ENCODE data around the gene GAD1.

Gene GAD1

DNA sequence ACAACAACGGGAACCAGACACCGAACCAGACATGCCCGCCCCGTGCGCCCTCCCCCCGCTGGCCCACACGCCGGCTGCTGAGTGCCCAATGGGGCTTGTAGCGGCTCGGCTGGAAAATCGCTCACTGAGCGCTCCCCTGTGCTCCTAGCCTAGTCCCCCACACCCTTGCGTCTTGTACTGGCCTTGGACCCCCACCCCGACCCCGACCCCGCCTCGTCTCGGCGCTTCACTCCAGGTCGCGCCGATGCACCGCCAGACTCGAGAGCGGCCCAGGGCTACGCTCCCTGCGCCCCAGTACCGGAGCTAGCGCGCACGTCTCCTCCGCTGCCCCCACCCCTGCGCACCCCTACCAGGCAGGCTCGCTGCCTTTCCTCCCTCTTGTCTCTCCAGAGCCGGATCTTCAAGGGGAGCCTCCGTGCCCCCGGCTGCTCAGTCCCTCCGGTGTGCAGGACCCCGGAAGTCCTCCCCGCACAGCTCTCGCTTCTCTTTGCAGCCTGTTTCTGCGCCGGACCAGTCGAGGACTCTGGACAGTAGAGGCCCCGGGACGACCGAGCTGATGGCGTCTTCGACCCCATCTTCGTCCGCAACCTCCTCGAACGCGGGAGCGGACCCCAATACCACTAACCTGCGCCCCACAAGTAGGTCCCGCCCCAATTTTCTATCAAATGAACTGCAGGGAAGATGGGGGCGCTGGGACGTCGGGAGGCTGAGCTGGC lies 1.5 kb downstream of the GAD1 start:
- DNase-seq = no peak

DNA sequence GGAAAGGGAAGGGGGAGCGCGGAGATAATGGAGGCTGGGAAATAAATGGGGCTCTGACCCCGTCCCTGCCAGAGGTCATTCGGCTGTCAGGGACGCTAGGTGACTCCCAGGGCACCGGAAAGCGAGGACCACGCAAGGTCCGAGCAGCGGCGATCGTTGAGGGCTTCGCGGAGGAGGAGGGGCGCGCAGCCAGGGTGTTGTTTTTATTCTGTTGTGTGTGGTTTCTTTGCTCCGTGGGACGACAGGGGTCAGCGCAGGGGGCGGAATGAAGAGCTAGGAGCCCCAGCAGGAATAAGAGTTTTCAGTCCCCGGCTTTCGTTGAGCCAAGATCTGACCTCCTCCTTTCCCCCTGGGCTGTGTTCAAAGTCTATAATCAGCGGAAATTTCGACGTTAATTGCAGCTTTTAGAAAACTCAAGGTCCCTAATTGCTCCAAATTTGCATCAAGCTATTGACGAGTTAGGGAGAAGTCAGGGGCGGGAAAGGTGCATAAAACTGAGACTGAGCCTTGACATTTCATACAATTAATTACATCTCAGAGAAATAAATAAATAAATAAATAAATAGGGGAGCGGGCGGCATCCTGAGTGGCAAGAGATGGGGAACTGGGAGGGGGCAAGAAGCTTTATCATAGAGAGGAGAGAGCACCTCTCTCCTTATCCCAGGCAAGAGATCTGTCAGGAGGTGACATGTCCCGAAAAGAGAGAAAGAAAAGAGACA lies 2.2 kb downstream of the GAD1 start:
- no peak for DNase-seq

DNA sequence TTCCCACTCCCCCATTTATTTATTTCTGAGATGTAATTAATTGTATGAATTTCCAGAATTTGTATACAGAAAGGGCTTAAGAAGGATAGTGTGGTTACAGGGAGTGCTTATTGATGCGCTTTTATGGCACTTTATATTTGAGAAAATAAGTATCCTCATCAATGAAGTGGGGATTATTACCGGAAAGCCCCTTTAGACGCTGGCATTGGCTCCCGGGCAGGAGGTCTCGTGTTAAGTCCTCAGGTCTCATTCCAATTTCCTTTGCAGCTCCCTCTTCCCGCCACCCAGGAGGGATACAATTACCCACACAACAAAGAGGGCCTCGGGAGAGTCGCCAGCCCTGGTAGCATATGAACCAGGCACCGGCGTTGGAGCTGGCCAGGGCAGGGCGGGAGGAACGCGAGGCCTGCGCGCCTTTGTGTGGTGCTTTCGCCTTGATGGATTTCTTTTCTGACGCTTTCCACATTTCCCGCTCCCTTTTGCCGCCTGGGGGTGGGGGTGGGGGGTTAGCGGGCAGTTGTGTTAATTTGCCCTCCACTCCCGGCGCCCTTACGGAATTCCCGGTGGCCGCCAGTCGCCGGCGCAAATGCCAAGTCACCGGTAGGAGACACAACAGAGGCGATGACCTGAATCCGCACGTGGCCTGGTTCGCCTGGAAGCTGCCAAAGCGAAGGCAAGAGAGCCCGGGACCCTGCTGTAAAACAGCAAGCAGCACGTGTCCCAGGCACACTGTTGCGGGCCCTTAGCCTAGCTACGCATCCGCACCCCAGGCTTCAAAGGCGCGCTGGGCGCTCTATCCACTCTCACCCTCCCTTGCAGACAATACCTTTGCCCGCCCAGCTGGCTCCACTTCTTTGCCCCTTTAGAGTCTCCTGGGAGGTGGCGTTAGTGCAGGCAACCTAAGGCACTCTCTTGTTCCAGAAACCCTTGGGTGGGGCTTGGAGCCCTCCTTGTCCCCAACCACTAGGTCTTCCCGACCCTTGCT lies 3.3 kb downstream of the GAD1 start:
- DNase-seq = no peak

DNA sequence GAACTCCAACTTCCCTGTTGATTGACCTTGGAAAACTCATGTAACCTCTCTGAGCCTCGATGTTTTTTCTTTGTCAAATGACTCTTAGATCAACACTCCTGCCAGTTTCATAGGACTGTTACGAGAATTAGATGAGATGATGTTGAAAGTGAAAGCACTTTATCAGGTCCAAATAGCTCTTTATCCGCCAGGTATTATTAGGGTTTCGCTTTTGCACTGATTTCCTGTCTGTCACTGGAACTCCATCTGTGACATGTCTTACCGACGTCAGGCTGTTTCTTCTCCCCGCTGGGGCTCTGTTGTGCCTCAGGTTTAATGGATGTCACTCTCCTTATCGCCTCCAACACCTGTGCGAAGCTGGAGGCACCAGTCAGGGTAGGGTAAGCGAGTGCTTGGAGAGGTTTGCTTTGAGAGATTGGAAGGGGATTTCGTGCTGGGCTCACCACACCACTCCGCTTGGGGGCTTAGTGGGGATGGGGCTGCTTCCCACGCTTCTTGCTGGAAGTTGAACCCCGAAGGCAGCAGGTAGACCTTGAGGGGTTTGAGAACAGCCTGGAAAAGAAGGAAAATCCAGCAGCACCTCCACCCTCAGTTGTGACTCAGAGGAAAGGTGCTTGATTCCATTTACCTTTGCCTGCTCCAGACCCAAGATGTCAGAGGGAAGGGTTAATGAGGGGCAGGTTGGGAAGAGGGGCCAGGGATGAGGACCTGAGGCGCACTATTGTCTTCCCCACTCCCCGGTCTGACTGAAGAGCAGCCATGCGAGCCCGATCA lies 4.3 kb downstream of the GAD1 start:
- peak; percentile 61 for DNase-seq

DNA sequence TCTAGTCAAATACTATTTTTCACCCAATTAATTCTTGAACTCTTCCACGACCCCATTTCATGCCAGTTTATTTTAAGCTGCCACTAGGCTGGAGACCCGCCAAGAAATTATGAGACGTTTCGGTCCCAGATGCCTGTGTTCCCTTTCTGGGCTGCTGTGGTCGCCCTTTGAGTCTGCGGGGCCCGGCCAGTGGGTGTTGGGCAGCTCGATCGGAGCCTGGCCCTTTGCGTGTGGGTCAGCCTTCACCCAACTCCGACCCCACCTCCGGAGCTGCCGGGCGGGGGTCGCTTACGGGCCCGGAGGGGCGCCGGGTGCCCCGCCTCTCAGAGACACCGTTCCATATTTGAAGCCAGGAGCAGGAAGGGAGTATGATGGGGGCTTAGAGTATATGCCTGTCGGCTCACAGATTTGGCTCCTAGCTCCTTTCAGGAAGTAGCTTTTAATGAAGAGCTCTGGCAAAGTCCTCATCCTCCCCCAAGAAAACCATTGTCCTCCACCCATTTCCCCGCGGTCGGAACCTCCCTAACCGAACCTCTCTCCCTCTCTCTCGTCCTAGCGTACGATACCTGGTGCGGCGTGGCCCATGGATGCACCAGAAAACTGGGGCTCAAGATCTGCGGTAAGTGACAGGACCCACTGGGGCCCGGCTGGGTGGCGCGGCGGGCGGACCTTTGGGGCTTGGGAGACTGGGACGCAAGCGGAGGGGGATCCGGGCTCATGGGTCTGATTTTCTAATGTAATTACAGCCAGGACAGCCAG lies 5.0 kb downstream of the GAD1 start:
- DNase-seq = no peak

DNA sequence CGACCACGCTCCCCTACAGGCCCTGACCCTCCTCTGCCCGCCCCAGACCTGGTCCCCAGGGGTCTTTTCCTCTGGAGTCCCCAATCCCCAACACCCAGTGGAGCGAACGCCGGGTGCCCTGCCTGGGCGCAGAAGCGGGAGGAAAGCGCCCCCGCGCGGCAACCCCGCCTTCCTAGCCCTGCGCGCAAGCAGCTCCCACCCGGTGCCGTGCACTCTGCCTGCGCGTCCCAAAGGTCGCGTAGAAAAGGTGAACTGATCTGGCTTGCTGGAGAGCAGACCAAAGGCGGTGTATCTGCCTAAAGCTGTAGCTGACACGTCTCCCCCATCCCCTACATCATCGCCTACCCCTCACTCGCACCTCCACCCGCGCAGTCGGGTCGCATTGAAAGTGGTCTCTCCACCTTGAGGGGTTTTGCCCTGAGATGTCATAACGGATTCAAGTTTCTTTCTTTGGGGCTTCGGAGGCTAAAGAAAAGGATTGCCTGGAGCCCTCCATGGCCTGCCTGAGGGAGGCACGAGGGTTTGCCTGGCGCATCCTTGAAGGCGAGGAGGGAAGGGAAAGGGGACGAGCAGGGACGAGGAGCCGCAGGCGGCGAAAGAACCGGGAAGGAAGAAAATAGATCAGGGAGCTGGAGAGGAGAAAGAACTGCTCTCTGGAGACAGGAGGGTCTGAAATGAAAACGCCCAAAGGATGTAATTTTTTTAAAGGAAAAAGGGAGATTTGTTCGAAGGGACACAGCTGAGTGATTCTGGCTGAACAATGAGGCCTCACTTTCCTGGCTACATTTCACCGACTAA lies 5.8 kb downstream of the GAD1 start:
- peak; percentile 47 for DNase-seq

DNA sequence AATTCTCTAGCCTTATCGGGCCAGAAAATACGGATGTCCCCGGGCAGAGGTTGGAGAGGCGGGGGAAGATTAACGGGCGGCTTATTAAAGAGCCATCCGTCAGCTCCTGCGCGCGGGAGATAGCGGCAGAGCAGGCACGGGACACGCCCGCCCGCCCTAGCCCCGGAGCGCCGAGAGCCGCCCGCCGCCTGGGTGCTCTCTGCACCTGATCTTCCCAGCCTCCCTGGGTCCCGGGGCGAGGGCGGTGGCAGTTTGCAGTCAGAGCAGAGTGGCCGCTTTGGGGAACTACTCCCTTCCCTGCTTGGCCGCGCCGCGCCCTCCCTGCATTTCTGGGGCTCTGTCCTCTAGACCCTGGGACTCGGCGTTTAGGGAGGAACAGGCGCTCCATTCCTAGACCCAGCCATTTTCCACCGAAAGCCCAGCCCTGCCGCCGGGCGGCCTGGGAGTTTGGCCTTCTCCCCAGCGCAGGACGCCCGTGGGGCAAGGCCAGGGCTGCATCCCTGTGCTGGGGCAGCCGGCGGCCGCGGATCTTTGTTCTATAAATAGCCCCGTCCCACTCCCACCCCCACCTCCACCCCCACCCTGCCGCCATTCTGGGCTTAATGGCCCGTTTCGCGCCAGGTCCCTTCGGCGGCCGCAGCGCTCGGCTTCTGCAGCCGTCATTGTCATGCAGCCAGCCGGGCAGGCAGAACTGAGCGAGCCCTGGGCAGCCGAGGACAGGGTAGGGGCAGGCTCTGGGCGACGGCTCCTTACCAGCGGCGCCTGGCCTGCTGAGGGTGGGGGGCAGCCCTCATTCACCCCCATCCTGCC lies 6.6 kb downstream of the GAD1 start:
- DNase-seq = no peak

DNA sequence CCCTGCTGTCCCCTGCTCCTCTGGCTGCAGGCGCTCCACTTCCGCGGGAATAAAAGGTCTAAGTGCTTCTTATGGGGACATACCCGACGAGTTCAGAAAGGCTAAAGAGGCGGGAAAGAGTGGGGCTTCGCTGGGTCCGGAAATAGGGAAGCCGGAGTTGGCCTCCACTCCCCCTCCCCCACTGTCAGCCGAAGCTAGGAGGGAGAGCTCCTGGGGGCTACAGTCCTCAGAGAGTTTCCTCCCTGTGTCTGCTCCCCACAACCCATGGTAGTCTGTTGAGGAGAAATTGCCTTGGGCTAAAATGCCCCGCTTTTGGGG lies 7.2 kb downstream of the GAD1 start:
- no peak for DNase-seq

DNA sequence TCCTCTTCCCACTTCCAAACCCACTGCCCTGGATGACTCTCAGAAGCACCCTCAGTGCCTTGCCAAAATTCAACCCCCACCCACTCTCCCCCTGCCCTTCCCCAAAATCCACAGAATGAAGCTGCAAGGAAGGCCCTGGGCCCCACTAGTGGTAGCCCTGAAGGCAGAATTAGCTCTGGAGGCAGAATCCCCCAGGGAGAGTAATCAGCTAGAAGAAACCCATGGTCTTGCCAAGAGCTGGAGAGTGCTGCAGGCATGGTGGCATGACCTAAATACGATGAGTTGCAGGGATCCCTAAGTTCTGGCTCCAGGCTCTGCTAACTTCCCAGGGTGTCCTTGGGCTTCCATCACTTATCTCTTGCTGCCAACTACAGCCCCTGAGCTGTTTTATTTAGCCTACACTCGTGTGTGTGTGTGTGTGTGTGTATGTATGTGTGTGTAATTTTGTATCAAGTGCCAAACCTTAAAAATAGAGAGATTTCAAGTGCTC lies 7.9 kb downstream of the GAD1 start:
- no peak for DNase-seq

DNA sequence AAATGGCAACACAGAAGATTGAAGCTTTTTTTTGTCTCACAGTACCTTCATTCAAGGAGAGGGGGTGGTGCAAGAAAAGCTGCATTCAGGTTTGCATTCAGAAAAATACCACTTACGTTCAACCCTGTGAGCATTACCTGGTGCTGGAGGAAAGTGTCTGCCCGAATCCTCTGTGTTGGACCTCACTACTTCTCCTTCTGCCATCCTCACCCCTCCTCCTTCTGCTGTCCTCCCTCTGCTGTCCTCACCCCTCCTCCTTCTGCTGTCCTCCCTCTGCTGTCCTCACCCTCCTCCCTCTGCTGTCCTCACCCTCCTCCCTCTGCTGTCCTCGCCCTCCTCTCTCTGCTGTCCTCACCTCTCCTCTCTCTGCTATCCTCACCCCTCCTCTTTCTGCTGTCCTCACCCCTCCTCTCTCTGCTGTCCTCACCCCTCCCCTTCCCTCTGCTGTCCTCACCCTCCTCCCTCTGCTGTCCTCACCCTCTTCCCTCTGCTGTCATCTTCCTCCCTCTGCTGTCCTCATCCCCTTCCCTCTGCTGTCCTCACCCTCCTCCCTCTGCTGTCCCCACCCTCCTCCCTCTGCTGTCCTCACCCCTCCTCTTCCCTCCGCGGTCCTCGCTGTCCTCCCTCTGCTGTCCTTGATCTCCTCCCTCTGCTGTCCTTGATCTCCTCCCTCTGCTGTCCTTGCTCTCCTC lies 11.3 kb downstream of the GAD1 start:
- no peak for DNase-seq

DNA sequence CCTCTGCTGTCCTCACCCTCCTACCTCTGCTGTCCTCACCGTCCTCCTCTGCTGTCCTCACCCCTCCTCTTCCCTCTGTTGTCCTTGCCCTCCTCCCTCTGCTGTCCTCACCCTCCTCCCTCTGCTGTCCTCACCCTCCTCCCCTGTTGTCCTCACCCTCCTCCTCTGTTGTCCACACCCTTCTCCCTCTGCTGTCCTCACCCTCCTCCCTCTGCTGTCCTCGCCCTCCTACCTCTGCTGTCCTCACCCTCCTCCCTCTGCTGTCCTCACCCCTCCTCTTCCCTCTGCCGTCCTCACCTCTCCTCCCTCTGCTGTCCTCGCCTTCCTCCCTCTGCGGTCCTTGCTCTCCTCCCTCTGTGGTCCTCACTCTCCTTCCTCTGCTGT lies 11.8 kb downstream of the GAD1 start:
- no peak for DNase-seq

DNA sequence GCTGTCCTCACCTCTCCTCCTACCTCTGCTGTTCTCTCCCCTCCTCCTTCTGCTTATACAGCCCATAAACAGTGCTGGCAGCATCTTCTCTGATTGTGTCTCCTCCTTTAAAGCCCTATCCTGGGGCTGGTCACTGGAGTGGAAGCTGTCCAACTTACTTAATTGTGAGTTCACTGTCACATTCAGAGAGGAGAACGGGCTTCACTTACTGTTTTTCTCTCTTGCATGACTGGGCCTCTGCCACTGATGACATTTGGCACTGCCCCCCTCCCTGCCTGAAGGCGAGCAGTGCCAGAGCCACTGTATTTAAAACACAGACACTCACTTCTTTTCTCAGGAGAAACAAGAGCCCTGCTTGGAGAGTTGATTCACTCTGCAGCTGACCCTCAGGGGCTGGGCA lies 12.3 kb downstream of the GAD1 start:
- DNase-seq = no peak

DNA sequence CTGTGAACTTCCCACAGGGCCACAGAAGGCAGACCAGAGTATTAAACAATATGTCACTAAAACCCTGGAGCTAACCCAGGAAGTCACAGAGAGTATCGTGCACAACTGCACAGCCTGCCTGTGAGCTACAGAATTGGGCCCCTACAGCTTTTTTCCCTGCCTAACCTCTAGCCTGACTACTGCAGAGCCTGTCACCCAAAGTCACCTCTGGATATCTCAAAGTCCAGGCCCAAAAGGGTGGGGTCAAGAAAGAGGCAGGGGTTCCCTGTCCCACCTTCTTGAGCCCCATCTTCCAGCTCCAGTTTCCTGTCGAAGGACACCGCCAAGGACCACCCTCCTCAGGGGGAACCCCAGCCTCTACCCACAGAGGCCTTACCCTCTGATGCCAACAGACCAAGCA lies 13.5 kb downstream of the GAD1 start:
- DNase-seq = no peak

DNA sequence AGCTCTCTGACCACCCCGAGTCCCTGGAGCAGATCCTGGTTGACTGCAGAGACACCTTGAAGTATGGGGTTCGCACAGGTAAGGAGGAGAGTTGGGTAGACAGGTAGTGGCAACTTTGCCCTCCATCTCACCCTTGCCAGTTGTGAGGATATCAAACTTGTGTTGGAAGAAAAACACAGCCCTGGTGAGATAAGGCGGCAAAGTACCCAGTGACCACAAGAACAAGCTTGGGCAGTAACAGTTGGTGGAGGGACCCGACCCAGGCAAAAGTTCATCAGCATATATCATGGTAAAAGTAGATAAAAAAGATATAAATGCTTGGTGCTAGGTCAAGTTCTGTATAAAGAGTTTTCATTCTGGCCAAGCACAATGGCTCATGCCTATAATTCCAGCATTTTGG lies 14.4 kb downstream of the GAD1 start:
- DNase-seq = no peak

DNA sequence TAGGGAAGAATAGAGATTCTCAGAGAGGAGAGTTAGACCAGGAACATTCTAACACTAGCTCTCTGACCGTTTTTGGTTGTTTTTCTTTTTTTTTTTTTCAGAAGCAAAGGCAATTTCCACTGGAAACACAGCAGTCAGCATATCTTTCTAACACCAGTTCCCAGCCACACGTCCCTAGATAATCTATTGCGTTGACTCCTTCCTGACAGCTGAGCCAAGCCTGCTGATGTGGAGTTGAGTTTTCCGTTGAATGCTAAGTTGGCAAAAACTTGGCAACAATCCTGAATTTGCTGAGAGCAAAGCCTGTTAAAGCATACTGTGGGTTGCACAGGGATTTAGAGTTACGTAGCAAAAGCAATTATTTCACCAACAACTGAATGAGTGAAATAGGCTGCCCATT lies 19.3 kb downstream of the GAD1 start:
- DNase-seq = no peak

DNA sequence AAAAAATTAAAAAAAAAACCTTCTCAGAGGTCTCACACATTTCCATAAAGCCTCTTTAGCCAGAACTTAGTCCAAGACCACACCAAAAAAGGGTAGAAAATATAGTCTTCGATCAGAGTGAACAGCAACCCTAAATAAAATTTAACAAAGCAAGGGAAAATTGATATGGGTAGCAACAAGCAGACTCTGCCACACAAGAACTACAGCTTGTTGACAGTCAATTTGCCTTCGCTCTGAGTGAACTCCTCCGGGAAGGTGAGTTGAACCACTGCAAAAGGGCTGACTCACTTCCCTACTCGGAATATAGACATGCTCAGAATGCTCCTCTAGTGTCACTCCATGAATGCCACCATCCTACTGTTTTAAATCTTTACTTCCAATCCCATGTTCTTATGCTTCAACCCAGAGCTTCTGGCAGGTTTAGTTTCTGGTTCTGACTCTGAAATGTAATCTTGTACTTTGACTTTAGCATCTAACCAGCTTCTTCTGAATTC lies 24.1 kb downstream of the GAD1 start:
- DNase-seq = no peak

DNA sequence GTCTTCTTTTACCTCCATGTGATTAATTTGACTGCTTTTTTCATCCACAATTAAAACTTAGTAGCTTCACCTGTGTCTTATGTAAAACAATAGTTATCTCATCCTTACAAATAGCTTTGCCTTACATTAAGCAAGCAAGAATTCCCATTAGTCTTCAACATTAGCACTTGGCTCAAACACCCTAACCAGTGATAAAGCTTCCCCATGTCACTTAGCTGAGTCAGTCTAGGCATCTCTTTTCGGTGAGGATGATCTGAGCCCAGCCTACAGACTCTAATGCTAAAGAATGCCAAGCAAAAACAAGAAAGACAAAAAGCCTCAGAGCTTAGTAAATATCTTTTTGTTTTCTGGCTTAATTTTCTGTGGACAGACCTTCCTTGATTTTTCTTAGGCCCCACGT lies 26.1 kb downstream of the GAD1 start:
- no peak for DNase-seq

DNA sequence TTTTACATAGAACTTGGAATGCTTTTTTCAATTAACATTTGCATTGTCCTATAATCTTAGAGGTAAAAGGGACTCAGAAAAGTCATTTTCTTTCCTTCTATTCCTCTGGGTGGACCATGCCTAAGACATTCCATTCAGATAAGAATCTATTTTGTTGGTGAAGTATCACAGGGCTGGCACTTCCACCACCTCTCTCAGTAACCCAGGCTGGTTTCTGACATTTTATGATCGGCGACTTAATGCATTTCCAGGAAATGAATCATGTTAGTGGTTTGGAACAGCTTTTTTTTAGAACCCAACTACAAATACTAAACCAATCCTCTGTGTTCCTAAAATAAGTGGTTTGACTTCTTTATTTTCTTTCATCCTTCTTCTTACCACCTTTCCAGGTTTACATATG lies 27.0 kb downstream of the GAD1 start:
- peak; percentile 50 for DNase-seq

DNA sequence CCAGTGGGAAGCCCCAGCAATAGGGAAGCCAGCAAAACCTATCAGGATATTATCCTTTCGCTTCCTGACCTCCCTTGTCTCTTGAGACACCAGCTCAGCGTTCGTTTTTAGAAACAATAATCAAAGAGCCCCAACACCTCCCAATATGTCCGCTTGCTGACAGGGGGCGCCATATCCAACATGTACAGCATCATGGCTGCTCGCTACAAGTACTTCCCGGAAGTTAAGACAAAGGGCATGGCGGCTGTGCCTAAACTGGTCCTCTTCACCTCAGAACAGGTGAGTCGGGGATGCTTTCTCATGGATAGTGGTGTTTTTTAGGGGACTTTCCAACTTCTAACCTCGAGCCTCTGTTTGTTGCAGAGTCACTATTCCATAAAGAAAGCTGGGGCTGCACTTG lies 28.7 kb downstream of the GAD1 start:
- no peak for DNase-seq
